ENCODE data around the gene POLK. TPM values are rescaled to one million over a fixed set of nuclear protein-coding genes. Genes with fewer than 3 reads are reported as not detected.

POLK gene
- total and polyA plus RNA-seq, 2 of the 8 experiments (the other 6 are each of a cell fraction or from before 2014, with no cell fraction given) = 2.0 to 9.0 TPM

DNA sequence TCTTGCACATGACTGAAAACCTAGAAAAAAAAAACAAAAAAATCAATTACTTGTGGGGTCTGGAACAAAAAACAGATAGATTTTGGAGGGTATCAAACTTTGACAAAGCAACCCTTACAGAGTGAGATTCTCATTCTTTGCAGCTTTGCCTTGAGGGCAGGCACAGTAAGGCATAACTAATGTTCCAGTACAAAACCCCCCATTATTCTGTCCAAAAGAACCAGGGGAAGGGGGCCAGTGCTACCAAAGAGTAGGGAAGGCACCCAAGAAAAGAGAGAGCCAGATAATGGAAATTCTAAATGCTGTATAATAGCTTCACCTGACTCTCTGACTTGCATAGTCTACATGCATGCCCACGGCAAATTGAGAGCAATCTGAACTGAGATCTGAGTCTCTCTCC lies 12.9 kb downstream of the POLK start (continued):
- TF ChIP-seq, protein P1, sequence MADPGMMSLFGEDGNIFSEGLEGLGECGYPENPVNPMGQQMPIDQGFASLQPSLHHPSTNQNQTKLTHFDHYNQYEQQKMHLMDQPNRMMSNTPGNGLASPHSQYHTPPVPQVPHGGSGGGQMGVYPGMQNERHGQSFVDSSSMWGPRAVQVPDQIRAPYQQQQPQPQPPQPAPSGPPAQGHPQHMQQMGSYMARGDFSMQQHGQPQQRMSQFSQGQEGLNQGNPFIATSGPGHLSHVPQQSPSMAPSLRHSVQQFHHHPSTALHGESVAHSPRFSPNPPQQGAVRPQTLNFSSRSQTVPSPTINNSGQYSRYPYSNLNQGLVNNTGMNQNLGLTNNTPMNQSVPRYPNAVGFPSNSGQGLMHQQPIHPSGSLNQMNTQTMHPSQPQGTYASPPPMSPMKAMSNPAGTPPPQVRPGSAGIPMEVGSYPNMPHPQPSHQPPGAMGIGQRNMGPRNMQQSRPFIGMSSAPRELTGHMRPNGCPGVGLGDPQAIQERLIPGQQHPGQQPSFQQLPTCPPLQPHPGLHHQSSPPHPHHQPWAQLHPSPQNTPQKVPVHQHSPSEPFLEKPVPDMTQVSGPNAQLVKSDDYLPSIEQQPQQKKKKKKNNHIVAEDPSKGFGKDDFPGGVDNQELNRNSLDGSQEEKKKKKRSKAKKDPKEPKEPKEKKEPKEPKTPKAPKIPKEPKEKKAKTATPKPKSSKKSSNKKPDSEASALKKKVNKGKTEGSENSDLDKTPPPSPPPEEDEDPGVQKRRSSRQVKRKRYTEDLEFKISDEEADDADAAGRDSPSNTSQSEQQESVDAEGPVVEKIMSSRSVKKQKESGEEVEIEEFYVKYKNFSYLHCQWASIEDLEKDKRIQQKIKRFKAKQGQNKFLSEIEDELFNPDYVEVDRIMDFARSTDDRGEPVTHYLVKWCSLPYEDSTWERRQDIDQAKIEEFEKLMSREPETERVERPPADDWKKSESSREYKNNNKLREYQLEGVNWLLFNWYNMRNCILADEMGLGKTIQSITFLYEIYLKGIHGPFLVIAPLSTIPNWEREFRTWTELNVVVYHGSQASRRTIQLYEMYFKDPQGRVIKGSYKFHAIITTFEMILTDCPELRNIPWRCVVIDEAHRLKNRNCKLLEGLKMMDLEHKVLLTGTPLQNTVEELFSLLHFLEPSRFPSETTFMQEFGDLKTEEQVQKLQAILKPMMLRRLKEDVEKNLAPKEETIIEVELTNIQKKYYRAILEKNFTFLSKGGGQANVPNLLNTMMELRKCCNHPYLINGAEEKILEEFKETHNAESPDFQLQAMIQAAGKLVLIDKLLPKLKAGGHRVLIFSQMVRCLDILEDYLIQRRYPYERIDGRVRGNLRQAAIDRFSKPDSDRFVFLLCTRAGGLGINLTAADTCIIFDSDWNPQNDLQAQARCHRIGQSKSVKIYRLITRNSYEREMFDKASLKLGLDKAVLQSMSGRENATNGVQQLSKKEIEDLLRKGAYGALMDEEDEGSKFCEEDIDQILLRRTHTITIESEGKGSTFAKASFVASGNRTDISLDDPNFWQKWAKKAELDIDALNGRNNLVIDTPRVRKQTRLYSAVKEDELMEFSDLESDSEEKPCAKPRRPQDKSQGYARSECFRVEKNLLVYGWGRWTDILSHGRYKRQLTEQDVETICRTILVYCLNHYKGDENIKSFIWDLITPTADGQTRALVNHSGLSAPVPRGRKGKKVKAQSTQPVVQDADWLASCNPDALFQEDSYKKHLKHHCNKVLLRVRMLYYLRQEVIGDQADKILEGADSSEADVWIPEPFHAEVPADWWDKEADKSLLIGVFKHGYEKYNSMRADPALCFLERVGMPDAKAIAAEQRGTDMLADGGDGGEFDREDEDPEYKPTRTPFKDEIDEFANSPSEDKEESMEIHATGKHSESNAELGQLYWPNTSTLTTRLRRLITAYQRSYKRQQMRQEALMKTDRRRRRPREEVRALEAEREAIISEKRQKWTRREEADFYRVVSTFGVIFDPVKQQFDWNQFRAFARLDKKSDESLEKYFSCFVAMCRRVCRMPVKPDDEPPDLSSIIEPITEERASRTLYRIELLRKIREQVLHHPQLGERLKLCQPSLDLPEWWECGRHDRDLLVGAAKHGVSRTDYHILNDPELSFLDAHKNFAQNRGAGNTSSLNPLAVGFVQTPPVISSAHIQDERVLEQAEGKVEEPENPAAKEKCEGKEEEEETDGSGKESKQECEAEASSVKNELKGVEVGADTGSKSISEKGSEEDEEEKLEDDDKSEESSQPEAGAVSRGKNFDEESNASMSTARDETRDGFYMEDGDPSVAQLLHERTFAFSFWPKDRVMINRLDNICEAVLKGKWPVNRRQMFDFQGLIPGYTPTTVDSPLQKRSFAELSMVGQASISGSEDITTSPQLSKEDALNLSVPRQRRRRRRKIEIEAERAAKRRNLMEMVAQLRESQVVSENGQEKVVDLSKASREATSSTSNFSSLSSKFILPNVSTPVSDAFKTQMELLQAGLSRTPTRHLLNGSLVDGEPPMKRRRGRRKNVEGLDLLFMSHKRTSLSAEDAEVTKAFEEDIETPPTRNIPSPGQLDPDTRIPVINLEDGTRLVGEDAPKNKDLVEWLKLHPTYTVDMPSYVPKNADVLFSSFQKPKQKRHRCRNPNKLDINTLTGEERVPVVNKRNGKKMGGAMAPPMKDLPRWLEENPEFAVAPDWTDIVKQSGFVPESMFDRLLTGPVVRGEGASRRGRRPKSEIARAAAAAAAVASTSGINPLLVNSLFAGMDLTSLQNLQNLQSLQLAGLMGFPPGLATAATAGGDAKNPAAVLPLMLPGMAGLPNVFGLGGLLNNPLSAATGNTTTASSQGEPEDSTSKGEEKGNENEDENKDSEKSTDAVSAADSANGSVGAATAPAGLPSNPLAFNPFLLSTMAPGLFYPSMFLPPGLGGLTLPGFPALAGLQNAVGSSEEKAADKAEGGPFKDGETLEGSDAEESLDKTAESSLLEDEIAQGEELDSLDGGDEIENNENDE (IDR thresholded peaks at IDR 0.05; ENCODE audit: insufficient replicate concordance, low read length) = no peak
- TF ChIP-seq SUZ12 (IDR thresholded peaks at IDR 0.05; ENCODE audit: low read length) = no peak
- TF ChIP-seq TCF12 (IDR thresholded peaks at IDR 0.05; ENCODE audit: low read depth, low read length) = no peak
- TF ChIP-seq NRF1 (IDR thresholded peaks at IDR 0.05; ENCODE audit: low read depth, low read length) = no peak
